Heart left ventricle (tissue), 16 donors: ENCODE measurements around the gene THAP3. TPM values are rescaled to one million over a fixed set of nuclear protein-coding genes. Genes with fewer than 3 reads are reported as not detected.

ENCODE experiments used
- ATAC-seq, 4 donors: fragments of 200-7000 bp; cut with Tn5 transposase; one replicate each; pipeline ENCODE4 v1.9.1; 2020 to 2022; ENCODE audit warnings: moderate library complexity in 4 of 4, mild to moderate bottlenecking in 3 of 4, moderate number of reproducible peaks in 1 of 4
- DNase-seq, 5 donors: peaks; one replicate each; pipeline ENCODE4 v3.0.0-alpha.2; 2020
- H3K27ac ChIP-seq, 12 donors: fragments of 200-600 bp; sonication (generic) in 4 of 12; one replicate each; pipeline versions ENCODE4 v1.5.0 to v1.8.0; 2016 to 2022; ENCODE audit warnings: mild to moderate bottlenecking in 2 of 12
- H3K27me3 ChIP-seq, 9 donors: fragments of 200-600 bp; sonication (generic) in 2 of 9; one replicate each; pipeline versions ENCODE4 v1.5.1 to v1.8.0; 2016 to 2022; ENCODE audit warnings: mild to moderate bottlenecking in 3 of 9
- H3K36me3 ChIP-seq, 9 donors: fragments of 200-600 bp; sonication (generic) in 2 of 9; one replicate each; pipeline versions ENCODE4 v1.5.0 to v1.8.0; 2018 to 2022; ENCODE audit warnings: mild to moderate bottlenecking in 2 of 9
- H3K4me1 ChIP-seq, 12 donors: fragments of 200-600 bp; sonication (generic) in 4 of 12; one replicate each; pipeline versions ENCODE4 v1.5.0 to v1.8.0; 2016 to 2022; ENCODE audit warnings: mild to moderate bottlenecking in 3 of 12
- H3K4me3 ChIP-seq, 12 donors: fragments of 200-600 bp; sonication (generic) in 4 of 12; one replicate each; pipeline versions ENCODE4 v1.5.0 to v1.8.0; 2017 to 2022; ENCODE audit warnings: mild to moderate bottlenecking in 9 of 12, moderate library complexity in 4 of 12
- H3K9me3 ChIP-seq, 12 donors: fragments of 200-600 bp; sonication (generic) in 4 of 12; one replicate each; pipeline versions ENCODE4 v1.5.0 to v1.8.0; 2016 to 2022; ENCODE audit warnings: mild to moderate bottlenecking in 1 of 12
- CTCF ChIP-seq, 12 donors: fragments of 200-600 bp; sonication (generic) in 4 of 12; IDR thresholded peaks; one replicate each; pipeline versions ENCODE4 v1.5.0 to v1.8.0; 2018 to 2022; ENCODE audit warnings: antibody characterized with exemption in 12 of 12, mild to moderate bottlenecking in 5 of 12
- POLR2A ChIP-seq, 2 donors: fragments of 450-650 bp; IDR thresholded peaks; one replicate each; pipeline ENCODE4 v1.6.1; 2017; ENCODE audit warnings: antibody characterized with exemption in 2 of 2, mild to moderate bottlenecking in 2 of 2, moderate library complexity in 2 of 2
- WGBS, 4 donors: extraction: QIAGEN DNeasy Blood & Tissue Kit in 2 of 4; methylation state at CpG; one replicate each; pipeline versions ENCODE4 v1.1.5 to v1.1.7; 2013 to 2018; 5-methylcytosine and 5-hydroxymethylcytosine counted together
- intact Hi-C, 10 donors: fragments of 100-400 bp; cut with DNase I; formaldehyde crosslinking; loops; one replicate each; pipeline versions ENCODE4 v1.11.1 to v1.14.2; 2022
- polyA plus RNA-seq, 2 donors: library from polyadenylated mRNA; stranded (reverse); fragments of 200-250 nt; gene quantifications; one replicate each; pipeline ENCODE4 v1.2.3, GENCODE V29; 2013
- total RNA-seq, 9 donors: library from RNA; depleted of rRNA in 2 of 9; stranded (reverse); fragments of >200 nt in 2 of 9; fragmentation: NEBNext Ultra II Directional in 3 of 9; extraction: Animal tissue kit (Norgen Biotek cat#: 25700) in 3 of 9; gene quantifications; one replicate each; pipeline versions ENCODE4 v1.1.0 to v1.2.4, GENCODE V29; 2016 to 2023
- donor health status: ischemic (EF 13 %, LVEDD 7.1; RV severe dilation, severe dysfunction).
- donor health status: healthy with polysubstance abuse.
- donor health status: DM: no; HTN: yes; CAD: no.
- donor health status: DM: no; HTN: no; CAD: no.
- donor health status: ischemic (EF 25% LVEDD 6.9; RV normal size, moderate dysfunction).
- donor health status: ischemic (EF 25% LVEDD 5.7; RV mildly dilated, moderate dysfunction).
- donor health status: healthy.
- donor health status: DM: yes; HTN: yes; CAD: no.
- donor health status: ischemic (EF 35%, LVEDD 5.7; RV mildly dilated, moderate dysfunction).
- donor health status: nonischemic (EF 11% LVEDD 7.7; RV severe dilation, severe dysfunction).
- donor health status: DM: yes; HTN: yes; CAD: no.
- donor health status: PGD.
- donor health status: ischemic (EF 29% LVEDD 5.4; RV normal size, mild dysfunction).
- donor health status: nonischemic (EF 23%, LVEDD 6.1; RV moderate dilation, normal function).

THAP3 gene
- total and polyA plus RNA-seq, 11 donors: 7.5 to 22.1 (median 14.0) TPM

GRCh38 chr1:6646499-6647148, 22.0 kb downstream of the THAP3 start:
- no peak overlapping the region for H3K4me3 ChIP-seq
- no peaks in the 10 kb centered on the region for H3K9me3 ChIP-seq
- peak; percentile 35 to 72 (median 58) for TF ChIP-seq CTCF (IDR thresholded peaks at IDR 0.05)
- no peak for TF ChIP-seq POLR2A (IDR thresholded peaks at IDR 0.05)
- H3K27ac ChIP-seq: no peak overlapping the region
- intact Hi-C loops: loop anchor here in 8 of 10 donors (2.0 to 10.0 kb wide), 5 partner anchors 89 to 162 kb away; partner anchors contain the start of genes TAS1R1 (in 3 of the 8) and NOL9 (in 1 of the 8)
- 52 to 64% (median 58%) methylated on average over 10 of the region's 10 CpGs for WGBS, 4 donors
- no peaks in the 10 kb centered on the region for H3K4me1 ChIP-seq
- ATAC-seq (peak in 3 of 4 donors; percentile 37 to 45 (median 45)), DNase-seq (peak in 1 of 5 donors; percentile 32)
- H3K27me3 ChIP-seq: no peaks in the 10 kb centered on the region
- H3K36me3 ChIP-seq: peaks cover 0 to 68% (median 56%) of the 10 kb centered on the region in 9 donors

GRCh38 chr1:6648556-6648955, 23.9 kb downstream of the THAP3 start:
- WGBS, 4 donors: 93 to 98% (median 94%) methylated on average over 6 of the region's 6 CpGs
- no peaks in the 10 kb centered on the region for H3K4me1 ChIP-seq
- no peaks in the 10 kb centered on the region for H3K9me3 ChIP-seq
- intact Hi-C loops: loop anchor here in 7 of 10 donors (5.0 to 10.0 kb wide), 3 partner anchors 91 to 164 kb away; partner anchors contain the start of gene TAS1R1 (in 2 of the 7)
- no peak for ATAC-seq
- no peak overlapping the region for H3K27ac ChIP-seq
- H3K36me3 ChIP-seq: peaks cover 3 to 69% (median 56%) of the 10 kb centered on the region in 9 donors
- TF ChIP-seq CTCF (IDR thresholded peaks at IDR 0.05) (no peak), POLR2A (IDR thresholded peaks at IDR 0.05) (no peak)
- no peak for DNase-seq
- H3K27me3 ChIP-seq: no peaks in the 10 kb centered on the region
- H3K4me3 ChIP-seq: no peak overlapping the region

- DNase-seq: no peak
- no peaks in the 10 kb centered on the region for H3K9me3 ChIP-seq
- no peak overlapping the region for H3K4me3 ChIP-seq
- peaks cover 3 to 60% (median 44%) of the 10 kb centered on the region in 9 donors for H3K36me3 ChIP-seq
- TF ChIP-seq POLR2A (IDR thresholded peaks at IDR 0.05) (no peak), CTCF (IDR thresholded peaks at IDR 0.05) (no peak)
- no peaks in the 10 kb centered on the region for H3K27me3 ChIP-seq
- WGBS, 4 donors: 86 to 92% (median 91%) methylated on average over 17 of the region's 17 CpGs
- intact Hi-C loops: no loop called here
- peaks cover 0 to 5% (median 0%) of the 10 kb centered on the region in 12 donors for H3K4me1 ChIP-seq
- no peak overlapping the region for H3K27ac ChIP-seq
- ATAC-seq: no peak
These were observed 27.2 kb downstream of the THAP3 start for GRCh38 chr1:6651909-6652308.

- ATAC-seq (no peak), DNase-seq (no peak)
- WGBS, 4 donors: 76 to 91% (median 81%) methylated on average over 6 of the region's 6 CpGs
- Histone ChIP-seq H3K27ac (no peak overlapping the region), H3K4me1 (peaks cover 0 to 8% (median 0%) of the 10 kb centered on the region in 12 donors), H3K4me3 (no peak overlapping the region), H3K36me3 (peaks cover 3 to 60% (median 44%) of the 10 kb centered on the region in 9 donors), H3K27me3 (no peaks in the 10 kb centered on the region), H3K9me3 (no peaks in the 10 kb centered on the region)
- no peak for TF ChIP-seq CTCF (IDR thresholded peaks at IDR 0.05)
- intact Hi-C loops: no loop called here
These were observed 28.3 kb downstream of the THAP3 start for GRCh38 chr1:6652986-6653385.
